ENCODE measurements around the gene ARNT2.

ARNT2 gene

DNA sequence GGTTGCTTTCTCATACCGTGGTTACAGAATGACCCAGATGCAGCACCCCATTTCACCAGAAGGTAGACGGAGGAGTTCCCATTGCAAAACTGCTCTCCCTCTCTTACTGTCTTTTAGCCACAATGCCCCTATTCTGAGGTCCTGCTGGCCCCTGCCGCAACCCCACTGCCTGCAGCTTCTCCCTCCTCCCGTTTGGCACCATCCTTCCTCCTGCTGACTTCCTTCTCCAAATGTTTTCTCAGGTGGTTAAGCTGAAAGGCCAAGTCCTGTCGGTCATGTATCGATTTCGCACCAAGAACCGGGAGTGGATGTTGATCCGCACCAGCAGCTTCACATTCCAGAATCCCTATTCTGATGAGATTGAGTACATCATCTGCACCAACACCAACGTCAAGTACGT lies 158.7 kb downstream of the ARNT2 start:
- TF ChIP-seq, protein P1, sequence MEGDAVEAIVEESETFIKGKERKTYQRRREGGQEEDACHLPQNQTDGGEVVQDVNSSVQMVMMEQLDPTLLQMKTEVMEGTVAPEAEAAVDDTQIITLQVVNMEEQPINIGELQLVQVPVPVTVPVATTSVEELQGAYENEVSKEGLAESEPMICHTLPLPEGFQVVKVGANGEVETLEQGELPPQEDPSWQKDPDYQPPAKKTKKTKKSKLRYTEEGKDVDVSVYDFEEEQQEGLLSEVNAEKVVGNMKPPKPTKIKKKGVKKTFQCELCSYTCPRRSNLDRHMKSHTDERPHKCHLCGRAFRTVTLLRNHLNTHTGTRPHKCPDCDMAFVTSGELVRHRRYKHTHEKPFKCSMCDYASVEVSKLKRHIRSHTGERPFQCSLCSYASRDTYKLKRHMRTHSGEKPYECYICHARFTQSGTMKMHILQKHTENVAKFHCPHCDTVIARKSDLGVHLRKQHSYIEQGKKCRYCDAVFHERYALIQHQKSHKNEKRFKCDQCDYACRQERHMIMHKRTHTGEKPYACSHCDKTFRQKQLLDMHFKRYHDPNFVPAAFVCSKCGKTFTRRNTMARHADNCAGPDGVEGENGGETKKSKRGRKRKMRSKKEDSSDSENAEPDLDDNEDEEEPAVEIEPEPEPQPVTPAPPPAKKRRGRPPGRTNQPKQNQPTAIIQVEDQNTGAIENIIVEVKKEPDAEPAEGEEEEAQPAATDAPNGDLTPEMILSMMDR (IDR thresholded peaks at IDR 0.05; ENCODE audit: control extremely low read depth, extremely low read depth, low read depth, missing control alignments): no peak
- DNase-seq (ENCODE audit: extremely low spot score): peak; percentile 6
- ChIA-PET CTCF (no interaction called here), POLR2A (no interaction called here)

- CTCF ChIA-PET: no interaction called here
- peak; percentile 3 for DNase-seq (ENCODE audit: extremely low spot score)
- TF ChIP-seq, protein P1 (IDR thresholded peaks at IDR 0.05; ENCODE audit: control extremely low read depth, extremely low read depth, low read depth, missing control alignments): no peak
- POLR2A ChIA-PET: no interaction called here
Measured at GRCh38 chr15:80563372-80563997, 159.3 kb downstream of the ARNT2 start.

- peak; percentile 5 for DNase-seq (ENCODE audit: extremely low spot score)
- CTCF ChIA-PET: no interaction called here
- TF ChIP-seq, protein P1 (IDR thresholded peaks at IDR 0.05; ENCODE audit: control extremely low read depth, extremely low read depth, low read depth, missing control alignments): no peak
- POLR2A ChIA-PET: no interaction called here
Measured at GRCh38 chr15:80564056-80564455, 159.9 kb downstream of the ARNT2 start.

GRCh38 chr15:80565398-80565797 lies 161.2 kb downstream of the ARNT2 start:
- POLR2A ChIA-PET: no interaction called here
- DNase-seq (ENCODE audit: extremely low spot score): no peak
- TF ChIP-seq, protein P1 (IDR thresholded peaks at IDR 0.05; ENCODE audit: control extremely low read depth, extremely low read depth, low read depth, missing control alignments): no peak
- CTCF ChIA-PET: interaction anchor here (1.3 to 1.5 kb wide), 2 partner anchors 11 to 701 kb away, joined by 4 read pairs; no protein-coding TSS in a partner anchor

- no peak for DNase-seq (ENCODE audit: extremely low spot score)
- ChIA-PET POLR2A (no interaction called here), CTCF (interaction anchor here (1.2 to 4.2 kb wide), 6 partner anchors 11 to 700 kb away, joined by 3 to 53 read pairs (median 4); partner anchors contain the start of gene CEMIP)
- TF ChIP-seq, protein P1 (IDR thresholded peaks at IDR 0.05; ENCODE audit: control extremely low read depth, extremely low read depth, low read depth, missing control alignments): no peak
Measured at GRCh38 chr15:80565988-80566387, 161.8 kb downstream of the ARNT2 start.

DNA sequence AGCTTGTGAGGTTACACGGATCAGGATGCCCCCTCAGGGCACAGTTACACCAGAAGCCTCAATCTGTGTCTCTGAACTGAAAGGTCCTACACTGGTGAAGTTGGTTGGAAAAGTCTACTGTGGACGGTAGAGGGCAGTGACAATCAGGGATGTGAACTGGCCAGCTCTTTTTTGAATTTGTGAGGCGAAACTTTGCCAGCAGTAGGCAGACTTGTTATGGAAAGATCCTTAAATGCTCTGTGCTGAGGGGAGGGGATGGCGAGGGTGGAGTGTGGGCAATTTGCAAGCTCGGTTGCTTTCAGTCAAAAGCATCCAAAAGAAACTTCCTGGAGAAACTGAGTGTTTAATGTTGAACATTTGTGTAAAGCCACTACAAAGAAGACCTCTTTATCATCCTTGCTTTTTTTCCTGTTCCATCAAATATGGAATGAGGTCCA lies 163.6 kb downstream of the ARNT2 start:
- TF ChIP-seq, protein P1 (IDR thresholded peaks at IDR 0.05; ENCODE audit: control extremely low read depth, extremely low read depth, low read depth, missing control alignments): peak; percentile 40
- ChIA-PET CTCF (interaction anchor here (0.8 to 4.2 kb wide), 10 partner anchors 11 to 698 kb away, joined by 3 to 53 read pairs (median 4); no protein-coding TSS in a partner anchor), POLR2A (no interaction called here)
- peak; percentile 49 for DNase-seq (ENCODE audit: extremely low spot score)
